HG03159 (cell line): Measurements from ENCODE around the gene NBDY.
A peak's percentile ranks its signal among the peaks of the same experiment; 100 is the strongest.
"Not testable (repeated sequence)": the region's sequence is repeated elsewhere in the genome, so short reads cannot be mapped to it uniquely, and the experiment has no call there.

Experiments
- ATAC-seq: cut with Tn5 transposase; IDR thresholded peaks from one replicate; pipeline ENCODE4 v1.9.1; 2021; ENCODE audit warnings: mild to moderate bottlenecking, moderate library complexity; ENCODE audit not compliant: unreplicated experiment

Gene NBDY

DNA sequence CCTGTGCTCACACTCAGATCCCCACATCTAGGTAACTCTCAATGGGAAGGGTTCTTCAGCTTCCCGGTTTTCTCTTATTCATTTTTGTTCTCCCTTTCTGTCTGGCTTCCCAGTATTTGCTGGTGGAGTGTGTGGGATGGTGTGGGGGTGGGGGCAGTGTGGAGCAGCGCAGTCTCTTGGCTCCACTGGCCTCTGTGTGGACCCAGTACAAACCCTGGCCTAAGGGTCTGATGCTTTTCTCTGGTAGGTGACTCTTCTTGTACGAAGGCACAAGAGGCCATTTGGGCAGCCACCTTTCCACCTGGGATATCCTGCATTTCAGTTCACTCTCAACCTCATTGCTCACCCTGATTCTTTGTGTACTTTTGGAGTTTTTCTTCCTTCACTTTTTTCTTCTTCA, 71.3 kb downstream of the NBDY start:
- no peak for ATAC-seq

DNA sequence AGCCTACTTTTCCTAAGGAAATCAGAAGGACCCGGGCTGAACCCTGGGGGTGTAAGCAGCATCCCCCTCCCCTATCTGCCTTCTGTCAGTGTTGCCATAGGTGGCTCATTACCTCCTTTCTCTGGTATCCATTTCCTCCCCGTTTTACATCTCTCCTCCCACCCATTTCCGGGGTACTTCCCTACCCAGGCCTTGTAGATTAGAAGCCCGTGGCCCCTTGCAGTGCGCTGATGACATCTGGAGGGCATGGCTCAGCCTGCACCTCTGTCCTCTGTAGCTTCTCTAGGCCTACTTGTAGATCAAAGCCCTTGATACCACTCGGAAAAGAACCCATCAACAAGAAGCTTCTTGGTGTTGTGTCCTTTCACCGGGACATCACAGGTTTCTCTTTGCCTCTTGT, 71.8 kb downstream of the NBDY start:
- ATAC-seq = peak; percentile 75

DNA sequence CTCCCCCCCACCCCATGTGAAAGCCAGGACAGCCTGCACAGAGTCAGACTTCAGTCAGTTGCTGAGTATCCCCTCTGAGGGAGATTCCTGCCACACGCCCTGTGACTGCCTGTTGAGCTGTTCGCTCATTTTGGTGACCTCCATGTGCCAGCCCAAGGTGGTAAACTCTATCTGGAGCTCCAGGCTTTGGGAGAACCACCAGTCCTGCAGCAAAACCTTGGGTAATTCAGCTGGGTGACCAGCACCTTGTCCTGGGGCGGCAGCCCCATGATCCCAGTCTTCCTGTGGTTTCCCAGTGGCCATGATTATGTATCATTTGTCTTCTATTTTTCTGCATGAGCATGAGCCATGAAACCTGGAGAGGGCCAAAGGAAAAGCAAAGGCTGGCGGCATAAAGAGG, 73.4 kb downstream of the NBDY start:
- no peak for ATAC-seq

DNA sequence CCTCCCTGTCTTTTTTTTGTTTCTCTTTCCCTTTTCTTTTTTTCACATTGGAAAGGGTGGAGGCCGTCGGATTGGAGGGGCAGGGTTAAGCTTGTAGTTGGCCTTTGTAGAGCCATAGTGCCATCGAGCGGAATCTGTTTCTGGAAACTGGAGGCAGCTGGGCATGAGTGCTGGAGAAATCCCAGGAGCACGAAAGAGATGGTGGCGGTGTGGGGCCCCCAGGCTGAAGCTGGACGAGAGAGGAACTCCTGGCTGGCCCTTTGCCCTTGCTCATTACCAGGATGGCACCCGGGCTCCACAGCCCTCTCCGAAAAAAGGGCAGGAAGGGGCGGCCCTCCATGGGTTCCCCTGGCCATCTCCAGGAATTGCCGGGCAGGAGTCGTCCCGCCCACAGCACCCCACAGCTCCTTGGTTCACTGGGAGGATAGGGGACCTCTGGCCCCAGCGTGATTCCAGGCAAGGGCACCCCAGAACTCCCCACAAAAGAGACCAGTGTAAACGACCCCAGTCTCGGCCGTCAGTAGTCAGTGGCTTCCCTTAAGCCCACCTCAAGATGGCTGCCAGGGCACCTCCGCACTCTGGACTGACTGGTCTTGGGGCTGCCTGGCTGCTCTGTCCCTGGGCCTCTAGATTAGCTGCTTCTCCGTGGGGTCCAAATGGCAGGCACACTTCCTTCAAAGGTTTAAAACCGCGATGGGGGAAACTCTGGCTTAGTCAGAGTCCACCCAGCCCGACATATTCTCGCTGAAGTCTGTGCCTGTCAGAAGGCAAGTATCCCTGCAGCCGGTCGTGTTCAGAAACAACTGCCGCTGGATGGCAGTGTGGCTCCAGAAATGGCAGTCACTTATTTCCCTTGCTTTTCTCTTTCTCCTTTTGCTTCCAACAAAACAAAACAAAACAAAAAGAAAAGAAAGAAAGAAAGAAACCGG, 74.1 kb downstream of the NBDY start:
- peak; percentile 58 for ATAC-seq

DNA sequence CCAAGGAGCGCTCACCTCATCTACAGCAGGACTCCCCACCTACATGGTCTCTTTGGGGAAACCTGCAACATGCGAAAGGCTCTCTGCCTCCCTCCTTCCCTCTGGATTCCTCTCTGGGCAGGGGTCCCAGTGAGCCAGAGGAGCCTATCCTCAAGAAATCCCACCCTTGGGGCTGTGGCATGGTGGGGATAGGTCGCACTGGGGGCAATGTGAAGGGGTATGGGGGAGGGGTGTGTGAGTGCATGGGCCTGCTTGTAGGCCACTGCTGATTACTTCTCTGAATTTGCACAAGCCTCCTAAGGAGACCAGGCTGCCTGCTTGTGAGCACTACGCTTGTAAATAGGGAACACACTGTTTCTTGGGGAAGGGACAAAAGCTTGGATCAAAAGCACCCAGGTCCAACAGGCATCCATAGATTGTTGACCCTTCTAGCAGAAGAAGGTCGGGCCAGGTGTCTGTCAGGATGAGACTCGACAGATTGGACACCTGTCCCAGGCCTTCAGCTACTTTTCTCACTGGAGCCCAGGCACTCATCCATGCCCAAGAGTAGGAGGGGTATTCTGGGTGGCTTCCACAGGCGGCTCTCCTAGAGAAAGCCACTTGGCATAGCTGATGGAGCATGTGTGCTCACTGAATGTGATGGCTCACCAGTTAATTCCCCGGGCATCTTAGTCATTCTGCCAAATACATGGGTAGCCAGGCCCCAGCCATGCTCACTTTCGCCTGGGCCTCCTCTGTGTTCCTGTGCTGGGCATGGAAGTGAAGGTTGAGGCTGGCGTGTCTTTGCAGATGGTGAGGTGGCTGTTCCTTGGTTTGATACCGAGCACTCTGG, 75.0 kb downstream of the NBDY start:
- ATAC-seq = no peak

DNA sequence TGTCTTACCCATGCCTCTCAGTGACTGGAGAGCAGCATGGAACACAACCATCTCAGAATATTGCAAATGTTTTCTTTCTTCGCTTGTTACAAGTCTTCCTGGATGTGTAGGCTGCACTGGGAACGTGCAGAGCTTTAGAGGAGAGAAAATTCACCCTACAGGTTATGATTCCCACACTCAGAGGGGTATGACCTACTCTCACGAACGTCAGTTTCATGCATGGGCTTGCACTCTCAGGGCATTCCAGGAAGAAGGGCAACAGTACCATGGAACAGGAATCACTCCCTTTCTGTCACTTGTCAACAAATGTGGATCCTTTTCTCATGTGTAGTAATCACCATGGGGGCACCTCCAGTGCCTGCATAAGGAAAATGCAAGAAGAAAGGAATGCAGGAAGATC, 75.8 kb downstream of the NBDY start:
- ATAC-seq = no peak

DNA sequence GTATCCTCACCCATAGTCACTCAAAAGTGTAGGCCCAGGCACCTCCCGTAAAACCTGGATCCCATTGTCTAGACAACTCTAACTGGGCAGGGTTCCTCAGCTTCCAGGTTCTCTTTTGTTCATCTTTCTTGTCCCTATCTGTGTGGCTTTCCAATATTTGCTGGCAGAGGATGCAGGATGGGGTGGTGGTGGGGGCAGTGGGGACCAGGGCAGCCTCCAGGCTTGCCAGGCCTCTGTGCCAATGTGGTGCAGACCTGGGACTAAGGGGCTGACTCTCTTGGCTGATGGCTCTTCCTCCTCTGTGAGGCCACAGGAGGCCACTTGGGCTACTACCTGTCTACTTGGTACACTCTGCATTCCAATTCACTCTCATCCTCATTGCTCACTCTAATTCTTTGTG, 76.4 kb downstream of the NBDY start:
- ATAC-seq = no peak

DNA sequence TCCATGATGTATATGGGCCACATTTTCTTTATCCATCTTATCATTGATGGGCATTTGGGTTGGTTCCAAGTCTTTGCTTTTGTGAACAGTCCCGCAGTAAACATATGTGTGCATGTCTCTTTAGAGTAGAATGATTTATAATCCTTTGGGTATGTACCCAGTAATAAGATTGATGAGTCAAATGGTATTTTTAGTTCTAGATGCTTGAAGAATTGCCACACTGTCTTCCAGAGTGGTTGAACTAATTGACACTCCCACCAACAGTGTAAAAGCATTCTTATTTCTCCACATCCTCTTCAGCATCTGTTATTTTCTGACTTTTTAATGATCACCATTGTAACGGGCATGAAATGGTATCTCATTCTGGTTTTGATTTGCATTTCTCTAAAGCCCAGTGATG, 77.1 kb downstream of the NBDY start:
- ATAC-seq = not testable (repeated sequence)

DNA sequence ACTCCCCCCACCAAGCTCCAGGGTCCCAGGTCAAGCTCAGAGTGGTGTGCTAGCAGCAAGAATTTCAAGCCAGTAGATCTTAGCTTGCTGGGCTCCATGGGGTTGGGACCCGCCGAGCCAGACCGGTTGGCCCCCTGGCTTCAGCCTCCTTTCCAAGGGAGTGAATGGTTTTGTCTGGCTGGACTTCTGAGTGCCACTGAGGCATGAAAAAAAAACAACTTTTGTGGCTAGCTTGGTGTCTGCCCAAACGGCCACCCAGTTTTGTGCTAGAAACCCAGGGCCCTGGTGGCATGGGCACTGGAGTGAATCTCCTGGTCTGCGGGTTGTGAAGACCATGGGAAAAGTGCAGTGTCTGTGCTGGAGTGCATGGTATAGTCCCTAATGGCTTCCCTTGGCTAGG, 82.6 kb downstream of the NBDY start:
- ATAC-seq = no peak

DNA sequence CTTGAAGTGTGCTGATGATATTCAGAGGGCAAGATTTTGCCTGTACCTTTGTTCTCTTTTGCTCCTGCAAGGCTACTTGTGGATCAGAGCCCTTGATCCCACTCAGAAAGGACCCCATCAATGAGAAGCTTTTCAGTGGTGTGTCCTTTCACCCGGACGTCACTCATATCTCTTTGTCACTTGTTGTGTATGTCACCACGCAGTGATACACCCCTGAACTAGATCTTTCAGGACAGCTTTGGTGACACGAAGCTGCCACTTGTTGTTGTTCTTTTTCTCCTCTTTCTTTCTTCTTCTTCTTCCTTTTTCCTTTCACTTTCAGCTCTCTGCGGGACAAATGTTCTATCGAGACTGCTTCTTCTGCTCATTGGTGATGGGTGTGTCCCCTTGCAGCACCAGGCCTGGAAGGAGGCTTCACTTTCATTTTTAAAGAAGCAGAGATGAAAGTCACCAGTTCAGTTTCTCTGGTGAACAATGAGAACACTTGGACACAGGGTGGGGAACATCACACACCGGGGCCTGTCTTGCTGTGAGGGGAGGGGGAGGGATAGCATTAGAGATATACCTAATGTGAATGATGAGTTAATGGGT, 83.6 kb downstream of the NBDY start:
- peak; percentile 93 for ATAC-seq

DNA sequence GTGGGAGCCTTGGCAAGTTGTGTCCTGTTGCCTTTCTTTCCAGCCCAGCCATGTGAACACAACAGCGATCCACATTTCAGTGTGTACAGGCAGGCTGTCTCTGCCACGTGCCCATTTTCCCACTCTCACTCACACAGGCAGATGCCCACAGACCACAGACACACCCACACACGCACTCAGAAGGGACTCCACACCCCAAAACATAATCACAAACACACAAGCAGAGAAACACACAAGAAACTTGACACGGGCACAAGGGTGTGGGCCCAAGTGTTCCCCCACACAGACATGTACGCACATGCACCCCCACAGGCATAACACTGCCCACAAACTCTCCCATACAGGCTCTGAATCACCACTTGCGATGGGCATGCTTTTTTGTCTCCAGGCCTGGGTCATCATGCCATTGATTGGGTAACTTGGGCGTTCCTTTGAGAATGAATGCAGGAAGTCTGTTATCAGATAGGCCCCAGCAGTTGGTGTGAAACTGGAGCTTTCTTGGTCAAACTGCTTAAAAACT, 84.3 kb downstream of the NBDY start:
- peak; percentile 40 for ATAC-seq

DNA sequence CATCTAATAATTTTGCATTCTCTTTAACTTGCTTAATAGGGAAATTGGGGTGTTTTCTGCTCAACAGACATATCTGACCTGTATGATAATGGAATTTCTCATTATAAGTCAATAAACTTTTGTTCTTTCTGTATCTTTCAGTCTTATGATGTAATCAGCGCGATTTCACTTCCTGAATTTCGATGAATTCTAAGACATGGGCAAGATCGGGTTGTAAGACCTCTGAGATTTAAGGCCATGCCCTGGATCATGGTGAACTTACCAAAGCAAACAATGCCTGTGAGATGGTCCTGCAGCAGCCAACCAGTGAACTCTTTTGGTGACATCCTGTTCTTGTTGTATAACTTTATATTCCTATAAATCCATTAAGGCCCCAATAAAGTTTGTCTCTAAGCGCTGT, 88.1 kb downstream of the NBDY start:
- no peak for ATAC-seq

DNA sequence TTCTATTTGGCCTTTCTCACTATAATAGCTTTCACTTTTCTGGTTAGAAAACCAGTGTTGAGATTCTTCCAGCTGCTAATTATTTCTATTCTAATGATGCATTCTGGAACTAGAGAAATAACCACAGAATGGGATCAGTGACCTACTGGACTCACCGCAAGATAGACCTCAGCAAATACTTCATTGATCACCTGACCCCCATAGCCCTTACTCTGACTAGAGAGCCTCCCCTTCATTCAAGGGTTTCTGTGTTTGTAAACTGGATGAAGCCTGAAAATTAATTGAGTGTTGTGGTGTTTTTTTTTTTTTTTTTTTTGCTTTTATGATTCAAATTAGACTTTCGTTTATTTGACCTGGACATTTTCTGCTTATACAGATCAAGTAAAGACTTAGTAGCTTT, 97.0 kb downstream of the NBDY start:
- ATAC-seq = no peak

DNA sequence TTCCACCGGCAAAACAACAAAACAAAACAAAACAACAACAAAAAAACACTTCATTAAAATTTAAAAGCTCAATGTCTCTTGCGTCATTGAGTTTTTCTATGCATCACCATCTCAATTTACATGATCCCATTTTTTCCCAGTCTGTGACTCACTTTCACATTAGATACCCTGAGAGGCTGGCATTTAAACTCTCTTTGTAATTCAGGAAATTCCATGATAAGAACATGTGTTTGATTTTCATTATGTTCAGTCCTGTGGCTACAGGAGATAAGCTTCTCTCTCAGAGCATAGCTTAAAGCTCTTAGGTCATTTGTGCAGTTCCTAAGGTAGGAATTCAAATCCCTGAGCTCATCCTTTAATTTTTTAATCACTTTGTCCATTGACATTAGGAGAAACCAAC, 104.6 kb downstream of the NBDY start:
- ATAC-seq = no peak

DNA sequence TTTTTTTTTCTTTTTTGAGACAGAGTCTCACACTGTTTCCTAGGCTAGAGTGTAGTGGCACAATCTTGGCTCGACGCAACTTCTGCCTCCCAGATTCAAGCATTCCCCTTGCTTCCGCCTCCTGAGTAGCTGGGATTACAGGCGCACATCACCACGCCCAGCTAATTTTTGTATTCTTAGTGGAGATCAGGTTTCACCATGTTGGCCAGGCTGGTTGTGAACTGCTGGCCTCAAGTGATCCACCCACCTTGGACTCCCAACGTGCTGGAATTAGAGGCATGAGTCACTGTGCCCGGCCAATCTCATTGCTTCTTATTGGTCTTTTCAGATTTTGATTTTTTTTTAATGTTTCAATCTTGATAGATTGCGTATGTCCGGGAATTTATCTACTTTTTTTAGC, 124.4 kb downstream of the NBDY start:
- ATAC-seq = no peak

DNA sequence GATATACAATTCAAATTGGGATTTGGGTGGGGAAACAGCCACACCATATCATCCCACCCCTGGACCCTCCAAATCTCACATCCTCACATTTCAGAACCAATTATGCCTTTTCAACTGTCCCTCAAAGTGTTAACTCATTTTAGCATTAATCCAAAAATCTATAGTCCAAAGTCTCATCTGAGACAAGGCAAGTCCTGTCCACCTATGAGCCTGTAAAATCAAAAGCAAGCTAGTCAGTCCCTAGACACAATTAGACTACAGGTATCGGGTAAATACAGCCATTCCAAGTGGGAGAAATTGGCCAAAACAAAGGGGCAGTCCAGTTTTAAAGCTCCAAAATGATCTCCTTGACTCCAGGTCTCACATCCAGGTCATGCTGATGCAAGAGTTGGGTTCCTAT, 128.0 kb downstream of the NBDY start:
- ATAC-seq = no peak

DNA sequence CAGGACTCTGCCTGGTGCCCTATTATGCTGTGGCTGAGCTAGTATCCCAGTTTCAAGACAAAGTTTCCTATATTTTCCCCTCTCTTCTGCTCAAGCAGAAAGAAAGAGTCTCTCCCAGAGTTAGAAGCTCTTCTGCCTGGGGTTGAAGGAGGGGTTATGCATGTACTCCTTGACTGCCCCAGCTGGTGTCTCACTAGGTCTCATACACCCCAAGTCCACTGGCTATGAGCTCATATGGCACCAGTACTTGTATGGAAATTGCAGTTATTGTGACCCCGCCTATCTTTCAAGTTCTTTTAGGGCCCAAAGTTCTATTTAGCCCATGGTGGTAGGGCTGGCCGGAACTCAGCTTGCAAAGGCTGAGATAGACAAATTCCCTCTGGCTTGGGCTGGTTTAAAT, 131.8 kb downstream of the NBDY start:
- no peak for ATAC-seq
